Gastroesophageal sphincter (tissue), 3 donors: ENCODE results near the gene MYCBP2.

Experiments used
- CTCF ChIP-seq, 4 experiments: fragments of 200-600 bp in 2 of 4; fragments of 450-650 bp in 2 of 4; sonication (generic) in 1 of 4; IDR thresholded peaks; one replicate each; pipeline ENCODE4 v1.5.1; 2017 to 2019; ENCODE audit warnings: antibody characterized with exemption in 4 of 4, mild to moderate bottlenecking in 2 of 4, moderate library complexity in 2 of 4
- EP300 ChIP-seq: sonication (generic); formaldehyde crosslinking; IDR thresholded peaks from one replicate; pipeline ENCODE4 v1.6.1; 2017; ENCODE audit warnings: antibody characterized with exemption, mild to moderate bottlenecking
- POLR2A ChIP-seq, 2 donors: fragments of 450-650 bp; IDR thresholded peaks; one replicate each; pipeline ENCODE4 v1.6.1; 2017; ENCODE audit warnings: antibody characterized with exemption in 2 of 2, mild to moderate bottlenecking in 2 of 2, moderate library complexity in 1 of 2
- POLR2AphosphoS5 ChIP-seq: sonication (generic); formaldehyde crosslinking; IDR thresholded peaks from one replicate; pipeline ENCODE4 v1.6.1; 2017; ENCODE audit warnings: antibody characterized with exemption

GRCh38 chr13:77362166-77362565 is 35.3 kb upstream of the MYCBP2 start:
- no peak for TF ChIP-seq POLR2A (IDR thresholded peaks at IDR 0.05)
- TF ChIP-seq EP300 = no peak
- no peak for TF ChIP-seq CTCF (IDR thresholded peaks at IDR 0.05)
- no peak for TF ChIP-seq POLR2AphosphoS5
